K562 (cell line): Measurements from ENCODE around the gene FAM32A. TPM values are rescaled to one million over a fixed set of nuclear protein-coding genes. Genes with fewer than 3 reads are reported as not detected.

Experiments used
- ATAC-seq: fragments of 200-7000 bp; cut with Tn5 transposase; 3 replicates; pipeline ENCODE4 v1.9.1; 2020; ENCODE audit warnings: moderate library complexity
- BruUV-seq: library from RNA; stranded (reverse); fragments of 400-500 nt; replicated peaks from 2 replicates; lab custom pipeline; 2021; lab: Mats Ljungman, UMichigan
- CTCF ChIA-PET: fragments of 300-600 bp; formaldehyde crosslinking; extraction: SDS; loops from one replicate; lab custom pipeline; 2021; ENCODE audit warnings: low intra/inter-chr PET ratio; lab: Yijun Ruan, JAX
- POLR2A ChIA-PET: fragments of 300-600, 350-650 bp; sonication (Branson Sonifier 250); formaldehyde crosslinking; extraction: SDS; loops from one replicate; lab custom pipeline; 2021; ENCODE audit warnings: antibody characterized with exemption, inconsistent platforms; lab: Yijun Ruan, JAX
- DNase-seq, 4 experiments: peaks; one replicate each; pipeline versions ENCODE4 v3.0.0 to v3.0.0-alpha.2; 2011 to 2018; ENCODE audit warnings: low spot score in 3 of 4, mixed read lengths in 3 of 4; ENCODE audit errors: extremely low read depth in 1 of 4
- FAIRE-seq: peaks from 2 replicates; lab custom pipeline; 2011; peaks lifted over from hg19 to GRCh38; lab: Jason Lieb, UNC
- H2AFZ ChIP-seq: 2 replicates; pipeline ENCODE4 v1.6.0; 2011; ENCODE audit warnings: low read depth, low read length, control low read depth, inconsistent platforms
- H3K27ac ChIP-seq: fragments of 200-600 bp; 3 replicates; pipeline ENCODE4 v1.8.0; 2011; ENCODE audit warnings: low read depth, mild to moderate bottlenecking, control low read depth, inconsistent platforms, low read length, moderate library complexity, mixed read lengths; ENCODE audit errors: extremely low read depth
- H3K27me3 ChIP-seq, 2 experiments: fragments of 300-600 bp in 1 of 2; 2 replicates in 1 of 2; 3 replicates in 1 of 2; pipeline versions ENCODE4 v1.6.0 to v1.8.0; 2011; ENCODE audit warnings: inconsistent platforms in 2 of 2, low read length in 2 of 2, mild to moderate bottlenecking in 1 of 2, mixed read lengths in 1 of 2, moderate library complexity in 1 of 2; ENCODE audit not compliant: control insufficient read depth in 2 of 2, insufficient read depth in 2 of 2
- H3K36me3 ChIP-seq: fragments of 300-600 bp; 3 replicates; pipeline ENCODE4 v1.8.0; 2011; ENCODE audit warnings: mild to moderate bottlenecking, low read length, inconsistent platforms; ENCODE audit not compliant: control insufficient read depth, insufficient read depth
- H3K4me1 ChIP-seq, 2 experiments: fragments of 200-600 bp in 1 of 2; replicated peaks in 1 of 2; 2 replicates in 1 of 2; 3 replicates in 1 of 2; pipeline versions ENCODE4 v1.5.1 to v1.8.0; 2011; ENCODE audit warnings: inconsistent platforms in 2 of 2, low read length in 2 of 2, mild to moderate bottlenecking in 1 of 2, mixed read lengths in 1 of 2, moderate library complexity in 1 of 2; ENCODE audit not compliant: control insufficient read depth in 2 of 2, insufficient read depth in 2 of 2
- H3K4me2 ChIP-seq: 2 replicates; pipeline ENCODE4 v1.6.1; 2011; ENCODE audit warnings: low read length, control low read depth, inconsistent platforms, mixed read lengths; ENCODE audit not compliant: insufficient read depth
- H3K4me3 ChIP-seq: fragments of 200-600 bp; sonication (generic), shearing (Covaris generic); 2 replicates; pipeline ENCODE4 v1.5.1; 2016; ENCODE audit warnings: control low read depth, inconsistent platforms
- H3K79me2 ChIP-seq: fragments of 200-600 bp; 3 replicates; pipeline ENCODE4 v1.8.0; 2011; ENCODE audit warnings: low read length, inconsistent platforms; ENCODE audit not compliant: control insufficient read depth, insufficient read depth
- H3K9ac ChIP-seq, 2 experiments: 2 replicates each; pipeline versions ENCODE4 v1.6.0 to v1.6.1; 2011; ENCODE audit warnings: low read depth in 2 of 2, low read length in 2 of 2, control low read depth in 1 of 2, inconsistent platforms in 1 of 2, mild to moderate bottlenecking in 1 of 2, mixed read lengths in 1 of 2; ENCODE audit not compliant: insufficient read depth in 1 of 2
- H3K9me1 ChIP-seq: one replicate; pipeline ENCODE4 v1.6.0; 2011; ENCODE audit warnings: inconsistent platforms, mild to moderate bottlenecking, low read length, moderate library complexity; ENCODE audit not compliant: control insufficient read depth, insufficient read depth
- H3K9me3 ChIP-seq: replicated peaks from 2 replicates; pipeline ENCODE4 v1.5.1; 2011; ENCODE audit warnings: low read depth, low read length, inconsistent platforms; ENCODE audit not compliant: control insufficient read depth, insufficient read depth
- H4K20me1 ChIP-seq: replicated peaks from 2 replicates; pipeline ENCODE4 v1.6.1; 2011; ENCODE audit warnings: low read length, inconsistent platforms, mixed read lengths; ENCODE audit not compliant: control insufficient read depth, insufficient read depth
- ILK ChIP-seq: fragments of 450-650 bp; IDR thresholded peaks from 2 replicates; pipeline ENCODE4 v1.6.1; 2016; ENCODE audit warnings: missing genetic modification characterization, low read depth, mild to moderate bottlenecking, missing compliant biosample characterization, moderate library complexity, borderline replicate concordance
- WGBS: fragments of 100-300 bp; shearing (Covaris generic); methylation state at CpG from one replicate; pipeline ENCODE4 v1.1.6; 2016; ENCODE audit warnings: low coverage, mixed read lengths; ENCODE audit not compliant: insufficient coverage; ENCODE audit errors: missing lambda C conversion rate; 5-methylcytosine and 5-hydroxymethylcytosine counted together
- in situ Hi-C: fragments of 300-500 bp; cut with MboI; formaldehyde crosslinking; loops from 4 replicates; pipeline ENCODE4 v1.15.0; 2018; ENCODE audit warnings: inconsistent platforms, mixed read lengths
- intact Hi-C: fragments of 100-400 bp; cut with micrococcal nuclease; formaldehyde crosslinking; loops from 2 replicates; pipeline ENCODE4 v1.14.2; 2022
- polyA plus RNA-seq, 8 experiments: library from polyadenylated mRNA; depleted of rRNA in 4 of 8; stranded (reverse) in 5 of 8; unstranded in 3 of 8; fragments of >200 nt; fragmentation: Nextera tagmentation in 2 of 8; fragmentation: Illumina TruSeq in 1 of 8; extraction: Ambion mirVana in 2 of 8; extraction: Trizol in 1 of 8; gene quantifications; 2 replicates each; pipeline versions ENCODE4 v1.2.1 to v1.2.3, GENCODE V29; 2011 to 2014; ENCODE audit warnings: inconsistent platforms in 1 of 8, missing spikeins in 1 of 8
- total RNA-seq, 7 experiments: library from RNA; depleted of rRNA in 6 of 7; stranded (reverse); fragments of >200 nt in 6 of 7; fragmentation: Illumina TruSeq in 2 of 7; extraction: Trizol in 2 of 7; gene quantifications; 2 replicates each; pipeline versions ENCODE4 v1.2.1 to v1.2.3, GENCODE V29; 2011 to 2021; ENCODE audit warnings: low replicate concordance in 1 of 7
- TF ChIP-seq, protein P1 (sequence below): fragments of 450-650 bp; IDR thresholded peaks from 2 replicates; pipeline ENCODE4 v1.6.1; 2018; ENCODE audit not compliant: partially characterized antibody

Gene FAM32A
- total and polyA plus RNA-seq, 9 of the 15 experiments (the other 6 are each of a cell fraction or from before 2014, with no cell fraction given), result 30.7 to 96.7 (median 73.7) TPM

DNA sequence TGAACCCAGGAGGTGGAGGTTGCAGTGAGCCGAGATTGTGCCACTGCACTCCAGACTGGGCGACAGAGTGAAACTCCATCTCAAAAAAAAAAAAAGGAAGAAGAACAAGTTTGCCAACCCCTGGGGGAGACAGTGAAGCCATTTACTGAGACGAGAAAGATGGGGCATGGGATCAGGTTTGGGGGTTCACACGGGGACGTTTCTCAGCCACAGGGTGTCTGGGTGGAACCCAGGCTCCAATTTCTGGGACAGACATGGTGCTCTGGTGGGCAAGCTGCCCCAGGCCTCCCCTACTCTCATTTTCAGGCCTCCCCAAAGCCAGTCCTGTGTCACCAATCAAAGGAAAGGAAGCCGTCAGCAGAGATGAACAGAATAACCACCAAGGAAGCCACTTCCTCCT, 28.3 kb upstream of the FAM32A start:
- no peak overlapping the region for H2AFZ ChIP-seq
- H3K4me3 ChIP-seq, result no peak overlapping the region
- FAIRE-seq (no peak), DNase-seq (no peak), ATAC-seq (no peak)
- no peak overlapping the region for H3K27ac ChIP-seq
- no peak overlapping the region for H3K4me2 ChIP-seq
- in situ Hi-C loops (no loop called here), intact Hi-C loops (no loop called here)
- CTCF ChIA-PET, result no interaction called here
- H3K9me3 ChIP-seq, result no peaks in the 10 kb centered on the region
- WGBS, result 12% methylated on average over 4 of the region's 6 CpGs
- no peaks in the 10 kb centered on the region for H3K36me3 ChIP-seq
- peaks cover 0 to 4% of the 10 kb centered on the region in 2 experiments; a peak in 1 of 5 replicates for H3K27me3 ChIP-seq
- peaks cover 3% of the 10 kb centered on the region; the same call in 1 of the 2 replicates for H4K20me1 ChIP-seq
- H3K4me1 ChIP-seq, result peaks cover 13 to 15% of the 10 kb centered on the region in 2 experiments; a peak in 4 of 5 replicates
- no peaks in the 10 kb centered on the region for H3K9me1 ChIP-seq
- no TSS peak for BruUV-seq
- TF ChIP-seq, protein P1, sequence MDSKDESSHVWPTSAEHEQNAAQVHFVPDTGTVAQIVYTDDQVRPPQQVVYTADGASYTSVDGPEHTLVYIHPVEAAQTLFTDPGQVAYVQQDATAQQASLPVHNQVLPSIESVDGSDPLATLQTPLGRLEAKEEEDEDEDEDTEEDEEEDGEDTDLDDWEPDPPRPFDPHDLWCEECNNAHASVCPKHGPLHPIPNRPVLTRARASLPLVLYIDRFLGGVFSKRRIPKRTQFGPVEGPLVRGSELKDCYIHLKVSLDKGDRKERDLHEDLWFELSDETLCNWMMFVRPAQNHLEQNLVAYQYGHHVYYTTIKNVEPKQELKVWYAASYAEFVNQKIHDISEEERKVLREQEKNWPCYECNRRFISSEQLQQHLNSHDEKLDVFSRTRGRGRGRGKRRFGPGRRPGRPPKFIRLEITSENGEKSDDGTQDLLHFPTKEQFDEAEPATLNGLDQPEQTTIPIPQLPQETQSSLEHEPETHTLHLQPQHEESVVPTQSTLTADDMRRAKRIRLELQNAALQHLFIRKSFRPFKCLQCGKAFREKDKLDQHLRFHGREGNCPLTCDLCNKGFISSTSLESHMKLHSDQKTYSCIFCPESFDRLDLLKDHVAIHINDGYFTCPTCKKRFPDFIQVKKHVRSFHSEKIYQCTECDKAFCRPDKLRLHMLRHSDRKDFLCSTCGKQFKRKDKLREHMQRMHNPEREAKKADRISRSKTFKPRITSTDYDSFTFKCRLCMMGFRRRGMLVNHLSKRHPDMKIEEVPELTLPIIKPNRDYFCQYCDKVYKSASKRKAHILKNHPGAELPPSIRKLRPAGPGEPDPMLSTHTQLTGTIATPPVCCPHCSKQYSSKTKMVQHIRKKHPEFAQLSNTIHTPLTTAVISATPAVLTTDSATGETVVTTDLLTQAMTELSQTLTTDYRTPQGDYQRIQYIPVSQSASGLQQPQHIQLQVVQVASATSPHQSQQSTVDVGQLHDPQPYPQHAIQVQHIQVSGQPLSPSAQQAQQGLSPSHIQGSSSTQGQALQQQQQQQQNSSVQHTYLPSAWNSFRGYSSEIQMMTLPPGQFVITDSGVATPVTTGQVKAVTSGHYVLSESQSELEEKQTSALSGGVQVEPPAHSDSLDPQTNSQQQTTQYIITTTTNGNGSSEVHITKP, result peak; percentile 87
- TF ChIP-seq ILK (tag), result no peak
- H3K9ac ChIP-seq, result no peak overlapping the region
- POLR2A ChIA-PET, result interaction anchor here (0.6 kb wide), 1 partner anchor 13 kb away, joined by 3 read pairs; the partner anchor contains the start of gene HSH2D
- H3K79me2 ChIP-seq, result no peaks in the 10 kb centered on the region
